Esophagus mucosa (tissue), 1 donor: Measurements from ENCODE around the gene RRH. TPM values are rescaled to one million over a fixed set of nuclear protein-coding genes. Genes with fewer than 3 reads are reported as not detected.

Experiments used
- ATAC-seq: fragments of 200-7000 bp; cut with Tn5 transposase; one replicate; pipeline ENCODE4 v1.9.1; 2020
- total RNA-seq: library from RNA; stranded (reverse); gene quantifications from one replicate; pipeline ENCODE4 v1.2.4, GENCODE V29; 2023
- donor health status: DM: yes; HTN: yes; CAD: no.

RRH gene
- total RNA-seq, 1 donor from 2014 or later, result 0.16 TPM

DNA sequence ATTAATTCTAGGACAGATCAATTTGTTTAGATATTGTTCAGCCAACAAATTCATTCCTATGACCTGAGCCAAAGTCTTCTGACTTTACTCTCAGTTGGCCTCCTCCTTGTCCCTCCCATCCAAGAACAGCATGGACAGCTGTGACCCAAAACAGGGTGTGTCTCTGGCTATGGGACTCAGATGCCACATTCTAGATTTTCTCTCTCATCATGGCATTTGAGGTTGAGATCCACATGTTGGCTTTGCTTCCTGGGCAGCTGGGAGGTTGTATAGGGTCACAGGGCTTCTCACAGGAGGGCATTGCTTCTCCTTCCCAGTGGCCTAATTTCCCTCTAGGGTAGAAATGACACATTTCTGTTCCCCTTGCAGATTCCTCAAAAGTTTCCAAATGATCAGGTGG is 62.3 kb downstream of the RRH start:
- ATAC-seq, result no peak

Other genes with a start within 250 kb of the RRH start
- gene CASP6, start 124.5 kb upstream of the RRH start, total RNA-seq, result 15.8 TPM
- gene PLA2G12A, start 97.9 kb upstream of the RRH start, total RNA-seq, result 34.8 TPM
- gene CFI, start 26.0 kb upstream of the RRH start, total RNA-seq, result 31.5 TPM
- 17.6 TPM for gene GAR1, start 12.2 kb upstream of the RRH start, total RNA-seq
- 0.16 TPM for gene LRIT3, start 20.1 kb downstream of the RRH start, total RNA-seq
- 0.24 TPM for gene EGF, start 84.9 kb downstream of the RRH start, total RNA-seq